T1000 (cell line): Measurements from ENCODE around the gene ACOX1.

Source experiments
- DNase-seq: peaks from one replicate; lab custom pipeline; 2025; ENCODE audit warnings: mixed read lengths; lab: John Stamatoyannopoulos, UW

ACOX1 gene

GRCh38 chr17:75892556-75893224, 86.3 kb downstream of the ACOX1 start:
- DNase-seq = no peak

GRCh38 chr17:75891605-75892555, 87.1 kb downstream of the ACOX1 start:
- no peak for DNase-seq
